Esophagus (tissue), 2 donors: ENCODE data around the gene LCN15. TPM values are rescaled to one million over a fixed set of nuclear protein-coding genes. Genes with fewer than 3 reads are reported as not detected.
A peak's percentile ranks its signal among the peaks of the same experiment; 100 is the strongest.

ENCODE experiments used
- H3K27ac ChIP-seq, 2 donors: one replicate each; pipeline ENCODE4 v1.5.1; 2013; ENCODE audit warnings: low read depth in 2 of 2, mild to moderate bottlenecking in 2 of 2, inconsistent platforms in 1 of 2, low read length in 1 of 2, moderate library complexity in 1 of 2
- H3K27me3 ChIP-seq, 2 donors: one replicate each; pipeline ENCODE4 v1.6.1; 2013; ENCODE audit warnings: low read length in 2 of 2, control low read depth in 1 of 2, mild to moderate bottlenecking in 1 of 2; ENCODE audit not compliant: insufficient read depth in 2 of 2, control insufficient read depth in 1 of 2
- H3K36me3 ChIP-seq, 2 donors: one replicate each; pipeline ENCODE4 v1.6.1; 2013; ENCODE audit warnings: low read length in 1 of 2; ENCODE audit not compliant: control insufficient read depth in 2 of 2, insufficient read depth in 2 of 2
- H3K4me1 ChIP-seq, 2 donors: one replicate each; pipeline ENCODE4 v1.6.1; 2013; ENCODE audit warnings: low read length in 1 of 2; ENCODE audit not compliant: control insufficient read depth in 2 of 2, insufficient read depth in 2 of 2
- H3K4me3 ChIP-seq, 2 donors: one replicate each; pipeline ENCODE4 v1.5.1; 2013; ENCODE audit warnings: low read length in 2 of 2, mild to moderate bottlenecking in 2 of 2, low read depth in 1 of 2, moderate library complexity in 1 of 2
- H3K9me3 ChIP-seq, 2 donors: one replicate each; pipeline ENCODE4 v1.6.1; 2013; ENCODE audit warnings: mild to moderate bottlenecking in 2 of 2, low read depth in 1 of 2, low read length in 1 of 2, moderate library complexity in 1 of 2; ENCODE audit not compliant: control insufficient read depth in 2 of 2, insufficient read depth in 1 of 2
- WGBS, 2 donors: extraction: QIAGEN DNeasy Blood & Tissue Kit; methylation state at CpG; one replicate each; pipeline ENCODE4 v1.1.7; 2013; 5-methylcytosine and 5-hydroxymethylcytosine counted together
- polyA plus RNA-seq, 2 donors: library from polyadenylated mRNA; stranded (reverse); fragments of 200-250 nt; gene quantifications; one replicate each; pipeline ENCODE4 v1.2.3, GENCODE V29; 2013
- donor health status: healthy with polysubstance abuse.
- donor health status: Bipolar disorder and iron deficiency.

LCN15 gene
- polyA plus RNA-seq, 2 donors: not detected

- Histone ChIP-seq H3K27me3 (no peaks in the 10 kb centered on the region), H3K9me3 (no peaks in the 10 kb centered on the region), H3K4me3 (no peak overlapping the region), H3K4me1 (peaks cover 12 to 16% of the 10 kb centered on the region in 2 donors), H3K36me3 (no peaks in the 10 kb centered on the region), H3K27ac (no peak overlapping the region)
- 76 to 81% methylated on average over 16 of the region's 16 CpGs for WGBS, 2 donors
Observed at GRCh38 chr9:136743639-136744211, 20.6 kb downstream of the LCN15 start.

- no peaks in the 10 kb centered on the region for H3K9me3 ChIP-seq
- H3K27ac ChIP-seq: no peak within 1 kb of the TSS
- no peaks in the 10 kb centered on the region for H3K27me3 ChIP-seq
- H3K4me1 ChIP-seq: peaks cover 12 to 16% of the 10 kb centered on the region in 2 donors
- H3K4me3 ChIP-seq: peak within 1 kb of the TSS in 1 of 2 donors; percentile 26
- WGBS, 2 donors: 31% methylated on average over 22 to 25 of the region's 25 CpGs
- no peaks in the 10 kb centered on the region for H3K36me3 ChIP-seq
Observed at GRCh38 chr9:136742591-136743391, 21.5 kb downstream of the LCN15 start, which contains the start of gene LCN10. Gene LCN10 (minus strand): TSS chr9:136742940. CDS start chr9:136742903, 37 bp downstream.

GRCh38 chr9:136741883-136742571, 22.3 kb downstream of the LCN15 start:
- no peaks in the 10 kb centered on the region for H3K9me3 ChIP-seq
- H3K4me1 ChIP-seq: peaks cover 12 to 16% of the 10 kb centered on the region in 2 donors
- no peaks in the 10 kb centered on the region for H3K27me3 ChIP-seq
- H3K36me3 ChIP-seq: no peaks in the 10 kb centered on the region
- H3K4me3 ChIP-seq: peak overlapping the region in 1 of 2 donors; percentile 26
- WGBS, 2 donors: 18 to 21% methylated on average over 32 of the region's 32 CpGs
- no peak overlapping the region for H3K27ac ChIP-seq

- no peaks in the 10 kb centered on the region for H3K27me3 ChIP-seq
- H3K4me1 ChIP-seq: peaks cover 11 to 16% of the 10 kb centered on the region in 2 donors
- peak overlapping the region in 1 of 2 donors; percentile 26 for H3K4me3 ChIP-seq
- no peak overlapping the region for H3K27ac ChIP-seq
- no peaks in the 10 kb centered on the region for H3K9me3 ChIP-seq
- WGBS, 2 donors: 16 to 20% methylated on average over 37 of the region's 37 CpGs
- no peaks in the 10 kb centered on the region for H3K36me3 ChIP-seq
Observed at GRCh38 chr9:136740971-136741882, 23.1 kb downstream of the LCN15 start.

GRCh38 chr9:136740491-136740890, 23.8 kb downstream of the LCN15 start:
- Histone ChIP-seq H3K9me3 (no peaks in the 10 kb centered on the region), H3K36me3 (no peaks in the 10 kb centered on the region), H3K4me1 (peaks cover 11 to 16% of the 10 kb centered on the region in 2 donors), H3K27me3 (no peaks in the 10 kb centered on the region), H3K27ac (no peak overlapping the region), H3K4me3 (no peak overlapping the region)
- 76 to 79% methylated on average over 16 of the region's 16 CpGs for WGBS, 2 donors

- Histone ChIP-seq H3K9me3 (no peaks in the 10 kb centered on the region), H3K4me3 (no peak overlapping the region), H3K4me1 (peaks cover 11 to 16% of the 10 kb centered on the region in 2 donors), H3K36me3 (no peaks in the 10 kb centered on the region), H3K27ac (no peak overlapping the region), H3K27me3 (no peaks in the 10 kb centered on the region)
- whole genome bisulfite sequencing, 2 donors: 84 to 85% methylated on average over 11 of the region's 11 CpGs
Observed at GRCh38 chr9:136740069-136740468, 24.2 kb downstream of the LCN15 start.

- H3K4me1 ChIP-seq: peaks cover 11 to 16% of the 10 kb centered on the region in 2 donors
- H3K4me3 ChIP-seq: no peak overlapping the region
- no peaks in the 10 kb centered on the region for H3K36me3 ChIP-seq
- H3K9me3 ChIP-seq: no peaks in the 10 kb centered on the region
- no peaks in the 10 kb centered on the region for H3K27me3 ChIP-seq
- WGBS, 2 donors: 74 to 85% methylated on average over 23 of the region's 23 CpGs
- no peak overlapping the region for H3K27ac ChIP-seq
Observed at GRCh38 chr9:136739509-136739908, 24.8 kb downstream of the LCN15 start.

- WGBS, 2 donors: 91 to 93% methylated on average over 20 of the region's 20 CpGs
- no peaks in the 10 kb centered on the region for H3K9me3 ChIP-seq
- no peak overlapping the region for H3K4me3 ChIP-seq
- peaks cover 11 to 16% of the 10 kb centered on the region in 2 donors for H3K4me1 ChIP-seq
- no peak overlapping the region for H3K27ac ChIP-seq
- no peaks in the 10 kb centered on the region for H3K36me3 ChIP-seq
- H3K27me3 ChIP-seq: no peaks in the 10 kb centered on the region
Observed at GRCh38 chr9:136738960-136739359, 25.4 kb downstream of the LCN15 start.
